AG09309 (cell line): ENCODE results near the gene ZNF644.
"Not testable (repeated sequence)": the region's sequence is repeated elsewhere in the genome, so short reads cannot be mapped to it uniquely, and the experiment has no call there.

Source experiments
- DNase-seq: peaks from one replicate; pipeline ENCODE4 v3.0.0-alpha.2; 2010; ENCODE audit warnings: low read depth
- H3K4me3 ChIP-seq: 2 replicates; pipeline ENCODE4 v1.5.1; 2011; ENCODE audit warnings: mild to moderate bottlenecking, low read depth, low read length, moderate library complexity; ENCODE audit not compliant: control insufficient read depth
- CTCF ChIP-seq: IDR thresholded peaks from 2 replicates; pipeline ENCODE4 v1.5.1; 2011; ENCODE audit warnings: mild to moderate bottlenecking, low read depth, low read length, inconsistent platforms; ENCODE audit not compliant: insufficient read depth, control insufficient read depth; ENCODE audit errors: missing control alignments

Gene ZNF644

GRCh38 chr1:90943966-90944365 is 77.9 kb downstream of the ZNF644 start:
- H3K4me3 ChIP-seq = no peak overlapping the region
- no peak for DNase-seq
- no peak for TF ChIP-seq CTCF

GRCh38 chr1:90940746-90941145 is 81.1 kb downstream of the ZNF644 start:
- DNase-seq = no peak
- TF ChIP-seq CTCF = no peak
- H3K4me3 ChIP-seq = no peak overlapping the region

- no peak for TF ChIP-seq CTCF
- no peak overlapping the region for H3K4me3 ChIP-seq
- no peak for DNase-seq
These were observed 85.1 kb downstream of the ZNF644 start for GRCh38 chr1:90936731-90937130.

GRCh38 chr1:90936061-90936460 is 85.8 kb downstream of the ZNF644 start:
- DNase-seq = no peak
- no peak overlapping the region for H3K4me3 ChIP-seq
- TF ChIP-seq CTCF = no peak

GRCh38 chr1:90928231-90928630 is 93.6 kb downstream of the ZNF644 start:
- not testable (repeated sequence) for H3K4me3 ChIP-seq, DNase-seq

GRCh38 chr1:90927674-90928073 is 94.2 kb downstream of the ZNF644 start:
- not testable (repeated sequence) for DNase-seq, H3K4me3 ChIP-seq

GRCh38 chr1:90926971-90927370 is 94.9 kb downstream of the ZNF644 start:
- no peak for TF ChIP-seq CTCF
- H3K4me3 ChIP-seq = no peak overlapping the region
- no peak for DNase-seq

- peak; percentile 16 for DNase-seq
- no peak overlapping the region for H3K4me3 ChIP-seq
- no peak for TF ChIP-seq CTCF
These were observed 95.6 kb downstream of the ZNF644 start for GRCh38 chr1:90925928-90926869.
